SK-N-SH treated with all-trans-retinoic acid at 6 μM for 48 hours (cell line): ENCODE data around the gene PDPR.

ENCODE experiments used
- ARNTL ChIP-seq: fragments of 450-650 bp; formaldehyde crosslinking; IDR thresholded peaks from 2 replicates; pipeline ENCODE4 v1.5.0; 2020; ENCODE audit warnings: low read depth, mild to moderate bottlenecking, moderate library complexity, borderline replicate concordance
- BACH2 ChIP-seq: fragments of 250-450 bp; sonication (Bioruptor Pico); IDR thresholded peaks from 2 replicates; pipeline ENCODE4 v1.9.0; 2021; ENCODE audit warnings: mild to moderate bottlenecking, borderline replicate concordance
- CSDC2 ChIP-seq: fragments of 250-450 bp; sonication (Bioruptor Pico); IDR thresholded peaks from 2 replicates; pipeline ENCODE4 v1.5.0; 2020; ENCODE audit warnings: mild to moderate bottlenecking, moderate library complexity
- PATZ1 ChIP-seq: fragments of 250-450 bp; sonication (Bioruptor Pico); IDR thresholded peaks from 2 replicates; pipeline ENCODE4 v1.8.0; 2020; ENCODE audit warnings: mild to moderate bottlenecking, moderate library complexity, borderline replicate concordance
- RARB ChIP-seq: fragments of 250-450 bp; sonication (Bioruptor Pico); IDR thresholded peaks from 2 replicates; pipeline ENCODE4 v1.8.0; 2021; ENCODE audit warnings: mild to moderate bottlenecking, moderate library complexity
- SNAI2 ChIP-seq: fragments of 250-450 bp; sonication (Bioruptor Pico); IDR thresholded peaks from 2 replicates; pipeline ENCODE4 v1.5.0; 2020; ENCODE audit warnings: mild to moderate bottlenecking, moderate library complexity
- TOX ChIP-seq: fragments of 250-450 bp; sonication (Bioruptor Pico); IDR thresholded peaks from 2 replicates; pipeline ENCODE4 v1.8.0; 2021; ENCODE audit warnings: mild to moderate bottlenecking, moderate library complexity, borderline replicate concordance
- TF ChIP-seq, protein P1 (sequence below): fragments of 250-450 bp; sonication (Bioruptor Pico); IDR thresholded peaks from 2 replicates; pipeline ENCODE4 v1.5.0; 2020; ENCODE audit warnings: mild to moderate bottlenecking, moderate library complexity
- TF ChIP-seq, protein P2 (sequence below): fragments of 250-450 bp; sonication (Bioruptor Pico); IDR thresholded peaks from 2 replicates; pipeline ENCODE4 v1.5.1; 2020; ENCODE audit warnings: low read depth, mild to moderate bottlenecking, moderate library complexity

- TF ChIP-seq CSDC2 (CRISPR knock-in tag) (no peak), SNAI2 (no peak), ARNTL (CRISPR knock-in tag) (no peak), RARB (CRISPR knock-in tag) (no peak), TOX (CRISPR knock-in tag) (no peak), PATZ1 (CRISPR knock-in tag) (no peak), BACH2 (no peak)
- TF ChIP-seq, protein P1, sequence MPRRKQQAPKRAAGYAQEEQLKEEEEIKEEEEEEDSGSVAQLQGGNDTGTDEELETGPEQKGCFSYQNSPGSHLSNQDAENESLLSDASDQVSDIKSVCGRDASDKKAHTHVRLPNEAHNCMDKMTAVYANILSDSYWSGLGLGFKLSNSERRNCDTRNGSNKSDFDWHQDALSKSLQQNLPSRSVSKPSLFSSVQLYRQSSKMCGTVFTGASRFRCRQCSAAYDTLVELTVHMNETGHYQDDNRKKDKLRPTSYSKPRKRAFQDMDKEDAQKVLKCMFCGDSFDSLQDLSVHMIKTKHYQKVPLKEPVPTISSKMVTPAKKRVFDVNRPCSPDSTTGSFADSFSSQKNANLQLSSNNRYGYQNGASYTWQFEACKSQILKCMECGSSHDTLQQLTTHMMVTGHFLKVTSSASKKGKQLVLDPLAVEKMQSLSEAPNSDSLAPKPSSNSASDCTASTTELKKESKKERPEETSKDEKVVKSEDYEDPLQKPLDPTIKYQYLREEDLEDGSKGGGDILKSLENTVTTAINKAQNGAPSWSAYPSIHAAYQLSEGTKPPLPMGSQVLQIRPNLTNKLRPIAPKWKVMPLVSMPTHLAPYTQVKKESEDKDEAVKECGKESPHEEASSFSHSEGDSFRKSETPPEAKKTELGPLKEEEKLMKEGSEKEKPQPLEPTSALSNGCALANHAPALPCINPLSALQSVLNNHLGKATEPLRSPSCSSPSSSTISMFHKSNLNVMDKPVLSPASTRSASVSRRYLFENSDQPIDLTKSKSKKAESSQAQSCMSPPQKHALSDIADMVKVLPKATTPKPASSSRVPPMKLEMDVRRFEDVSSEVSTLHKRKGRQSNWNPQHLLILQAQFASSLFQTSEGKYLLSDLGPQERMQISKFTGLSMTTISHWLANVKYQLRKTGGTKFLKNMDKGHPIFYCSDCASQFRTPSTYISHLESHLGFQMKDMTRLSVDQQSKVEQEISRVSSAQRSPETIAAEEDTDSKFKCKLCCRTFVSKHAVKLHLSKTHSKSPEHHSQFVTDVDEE (CRISPR knock-in tag), result no peak
- TF ChIP-seq, protein P2, sequence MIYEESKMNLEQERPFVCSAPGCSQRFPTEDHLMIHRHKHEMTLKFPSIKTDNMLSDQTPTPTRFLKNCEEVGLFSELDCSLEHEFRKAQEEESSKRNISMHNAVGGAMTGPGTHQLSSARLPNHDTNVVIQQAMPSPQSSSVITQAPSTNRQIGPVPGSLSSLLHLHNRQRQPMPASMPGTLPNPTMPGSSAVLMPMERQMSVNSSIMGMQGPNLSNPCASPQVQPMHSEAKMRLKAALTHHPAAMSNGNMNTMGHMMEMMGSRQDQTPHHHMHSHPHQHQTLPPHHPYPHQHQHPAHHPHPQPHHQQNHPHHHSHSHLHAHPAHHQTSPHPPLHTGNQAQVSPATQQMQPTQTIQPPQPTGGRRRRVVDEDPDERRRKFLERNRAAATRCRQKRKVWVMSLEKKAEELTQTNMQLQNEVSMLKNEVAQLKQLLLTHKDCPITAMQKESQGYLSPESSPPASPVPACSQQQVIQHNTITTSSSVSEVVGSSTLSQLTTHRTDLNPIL (CRISPR knock-in tag), result no peak
These were observed 43.5 kb downstream of the PDPR start for GRCh38 chr16:70157477-70158260.
